Measurements from ENCODE around the gene CACNA1H.

CACNA1H gene

DNA sequence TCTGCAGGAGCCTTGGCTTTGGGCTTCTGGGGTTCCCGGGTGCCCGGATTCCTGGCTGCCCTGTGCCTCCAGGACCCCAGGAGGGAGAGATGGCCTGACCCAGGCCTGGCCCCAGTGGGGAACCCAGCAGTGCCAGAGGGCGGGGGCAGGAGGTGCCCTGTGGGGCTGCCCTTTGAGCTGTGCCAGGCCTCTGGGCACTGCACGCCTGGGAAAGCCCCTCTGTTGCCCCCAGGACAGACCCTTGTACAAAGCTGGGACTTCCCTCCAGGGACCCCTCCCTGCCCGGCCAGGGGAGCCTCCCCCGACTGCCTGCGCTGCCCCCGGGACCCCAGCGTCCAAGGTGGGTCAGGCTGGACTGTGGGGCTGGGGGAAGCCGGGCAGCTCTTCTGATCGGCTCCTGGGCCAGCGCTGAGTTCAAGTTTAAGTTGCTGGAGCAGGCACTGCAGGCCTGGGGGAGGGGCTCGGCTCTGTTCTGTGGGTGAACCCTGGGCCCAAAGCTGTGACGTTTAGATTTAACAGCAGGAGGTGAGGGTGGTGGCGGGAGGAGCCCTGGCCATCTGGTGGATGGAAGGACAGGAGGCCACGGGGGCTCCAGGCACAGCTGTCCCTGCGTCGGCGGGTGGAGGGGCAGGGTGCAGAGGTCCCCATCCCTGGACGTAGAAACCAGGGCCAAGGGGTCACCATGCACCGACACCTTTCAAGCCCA, 29.2 kb upstream of the CACNA1H start:
- no peak for DNase-seq

DNA sequence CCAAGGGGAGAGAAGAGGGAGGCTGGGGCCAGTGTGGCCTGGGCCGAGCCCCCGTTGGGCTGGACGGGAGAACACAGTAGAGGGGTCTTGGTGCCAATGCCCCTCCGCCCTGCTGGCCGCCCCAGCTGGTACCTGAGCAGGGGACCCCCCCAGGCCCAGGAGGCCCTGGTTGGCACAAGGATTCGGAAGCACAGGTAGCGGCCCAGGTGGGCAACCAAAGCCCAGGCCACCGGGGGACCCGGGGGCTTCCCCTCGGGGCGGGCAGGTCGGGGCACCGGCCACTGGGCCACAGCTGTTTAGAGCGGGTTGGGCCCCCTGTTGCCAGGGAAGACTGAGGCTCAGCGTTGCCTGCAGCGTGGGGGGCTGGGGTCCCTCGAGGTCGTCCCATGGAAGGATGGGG, 28.6 kb upstream of the CACNA1H start:
- no peak for DNase-seq

DNA sequence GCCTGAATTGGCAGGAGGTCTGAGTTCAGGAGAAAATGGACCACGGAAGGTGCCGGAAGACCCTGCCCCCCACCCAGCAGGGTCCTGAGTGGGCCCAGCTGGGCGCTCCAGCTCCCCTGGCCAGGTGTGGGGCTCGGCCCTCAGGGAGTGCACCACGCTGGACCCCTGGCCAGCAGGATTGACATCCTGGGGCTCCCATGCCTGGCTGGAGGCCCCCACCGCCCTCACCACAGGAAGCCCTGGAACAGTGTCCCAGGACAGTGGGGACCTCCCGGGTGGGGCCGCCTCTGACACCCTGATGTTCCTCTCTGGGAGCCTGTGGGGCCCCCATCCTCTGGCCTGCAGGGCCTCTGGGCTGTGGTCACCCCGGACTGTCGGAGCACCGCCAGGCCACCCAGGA, 28.1 kb upstream of the CACNA1H start:
- no peak for DNase-seq

GRCh38 chr16:1125471-1125870, 27.4 kb upstream of the CACNA1H start:
- peak; percentile 31 for DNase-seq

GRCh38 chr16:1126044-1126443, 26.9 kb upstream of the CACNA1H start:
- no peak for DNase-seq

DNA sequence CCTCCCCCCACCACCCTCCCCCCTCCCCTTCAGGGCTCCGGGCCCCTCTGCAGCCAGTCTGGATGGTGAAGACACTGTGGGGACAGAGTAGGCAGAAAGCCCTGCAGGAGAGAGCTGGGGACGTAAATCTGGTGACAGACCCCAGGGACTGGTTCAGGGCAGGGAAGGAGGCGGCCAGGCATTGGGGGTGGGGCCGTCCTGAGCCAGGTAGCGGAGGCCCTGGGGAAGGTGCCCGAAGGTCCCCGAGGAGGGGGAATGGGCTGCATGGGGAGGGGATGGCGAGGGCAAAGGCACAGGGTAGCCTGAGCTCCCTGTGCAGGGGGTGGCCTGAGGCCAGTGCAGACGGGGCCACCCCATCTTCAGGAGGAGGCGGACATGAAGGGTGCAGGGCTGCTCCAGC, 26.3 kb upstream of the CACNA1H start:
- DNase-seq = no peak

DNA sequence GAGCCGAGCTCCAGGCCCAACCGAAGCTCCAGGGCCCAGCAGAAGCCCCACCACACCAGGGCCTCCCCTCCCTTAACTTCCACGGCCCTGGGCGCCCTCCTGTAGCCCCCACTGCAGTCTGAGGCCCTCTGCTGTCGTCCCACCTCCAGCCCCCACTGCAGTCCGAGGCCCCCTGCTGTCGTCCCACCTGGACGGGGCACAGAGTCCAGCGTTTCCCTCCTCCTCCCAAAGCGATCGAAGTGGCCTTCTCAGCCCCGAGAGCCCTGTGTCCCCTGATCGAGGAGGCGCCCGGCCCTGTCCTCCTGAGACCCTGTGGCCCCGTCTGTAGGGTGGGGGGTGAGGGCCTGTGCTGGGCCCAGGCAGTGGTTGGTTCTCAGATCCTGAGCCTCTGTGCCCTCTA, 25.8 kb upstream of the CACNA1H start:
- DNase-seq = no peak

DNA sequence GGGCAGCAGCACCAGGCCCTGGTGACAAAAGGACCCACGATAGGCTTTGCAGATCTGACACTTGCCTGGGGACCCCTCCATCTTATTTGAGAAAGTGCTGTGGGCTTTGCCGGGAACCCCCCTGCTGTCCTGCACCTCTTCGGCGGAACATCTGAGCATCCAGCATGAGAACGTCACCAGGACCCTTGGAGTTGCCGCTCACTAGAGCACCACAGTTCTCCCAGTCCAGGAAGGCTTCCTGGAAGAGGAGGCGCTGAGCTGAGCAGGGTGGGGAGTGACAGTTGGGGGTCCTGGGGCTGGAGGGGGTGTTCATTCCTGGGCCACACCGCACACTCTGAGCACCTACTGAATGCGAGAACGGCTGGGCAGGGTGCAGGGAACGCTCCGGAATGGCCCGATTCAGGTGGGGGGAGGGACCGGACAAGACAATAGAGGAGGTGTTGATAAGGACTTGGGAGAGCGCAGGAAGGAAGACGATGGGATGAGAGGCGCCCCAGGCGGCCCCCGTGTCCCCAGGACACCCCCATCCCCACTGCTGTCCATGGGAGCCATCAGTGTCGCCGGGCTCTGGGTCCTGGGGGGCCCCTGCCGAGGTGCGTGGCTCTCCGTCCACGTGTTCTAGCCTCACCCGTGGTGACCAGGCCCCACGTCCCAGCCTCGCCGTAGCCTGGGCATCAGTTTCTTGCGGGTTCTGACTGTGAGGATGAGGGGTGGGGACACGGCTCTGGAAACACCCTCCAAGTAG, 24.8 kb upstream of the CACNA1H start:
- DNase-seq = no peak

DNA sequence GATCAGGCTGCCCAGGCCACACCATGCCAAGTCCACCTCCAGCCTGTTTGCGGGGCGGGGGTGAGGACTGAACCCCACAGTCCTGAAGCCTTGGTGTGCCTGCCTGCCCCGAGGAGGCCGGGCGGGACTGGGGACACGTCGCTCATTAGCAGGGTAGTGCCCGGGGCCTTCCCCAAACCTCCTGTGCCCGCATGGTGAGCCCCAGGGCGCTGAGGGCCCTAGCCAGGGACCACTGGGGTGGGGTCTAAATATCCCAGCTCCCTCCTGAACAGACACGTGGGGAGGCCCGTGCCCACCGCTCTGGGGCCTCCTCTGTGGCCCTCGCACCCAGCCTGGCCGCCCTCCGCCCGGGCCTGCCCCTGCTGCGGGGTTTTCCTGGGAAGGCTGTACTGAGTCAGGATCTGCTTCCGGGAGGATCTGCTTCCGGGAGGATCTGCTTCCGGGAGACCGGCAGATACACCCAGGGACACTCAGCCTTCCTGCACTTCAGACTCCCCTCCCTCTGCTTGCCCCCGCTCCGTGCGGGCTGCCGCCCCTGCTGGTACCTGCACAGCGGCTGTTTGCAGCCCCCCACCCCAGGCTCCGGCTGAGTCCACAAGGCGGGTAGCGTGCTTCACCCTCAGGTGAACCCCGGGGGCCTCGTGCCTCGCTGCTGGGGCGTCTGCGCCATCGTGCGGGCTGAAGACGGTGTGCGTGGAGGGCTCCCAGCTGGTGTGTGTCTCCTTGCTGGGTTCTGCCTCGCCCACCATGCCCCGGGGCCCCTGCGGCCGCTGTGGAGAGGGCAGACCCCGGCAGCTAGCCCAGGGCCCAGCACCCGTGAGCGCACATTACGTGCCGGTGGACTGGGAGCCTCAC, 23.6 kb upstream of the CACNA1H start:
- DNase-seq = no peak

DNA sequence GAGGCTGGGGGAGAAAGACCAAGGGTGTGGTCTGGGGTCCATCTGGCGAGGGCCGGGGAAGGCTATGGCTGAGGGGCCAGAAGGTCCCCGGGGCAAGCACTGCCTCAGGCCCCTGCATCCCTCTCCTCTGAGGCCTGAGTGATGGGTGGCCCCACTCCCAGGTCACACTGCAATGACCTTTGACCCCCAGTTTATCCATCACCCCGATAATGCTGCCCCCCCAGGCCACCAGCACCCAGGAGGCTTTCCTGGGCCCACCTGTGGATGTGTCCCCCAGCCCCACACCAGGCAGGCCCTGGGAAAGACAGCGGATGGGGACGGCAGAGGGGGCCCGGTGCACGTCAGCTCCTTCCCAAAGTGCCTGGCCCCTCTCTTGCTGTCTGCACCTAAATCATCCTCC, 22.5 kb upstream of the CACNA1H start:
- no peak for DNase-seq

GRCh38 chr16:1131378-1131994, 21.4 kb upstream of the CACNA1H start:
- DNase-seq = no peak

GRCh38 chr16:1132431-1132830, 20.5 kb upstream of the CACNA1H start:
- DNase-seq = no peak

DNA sequence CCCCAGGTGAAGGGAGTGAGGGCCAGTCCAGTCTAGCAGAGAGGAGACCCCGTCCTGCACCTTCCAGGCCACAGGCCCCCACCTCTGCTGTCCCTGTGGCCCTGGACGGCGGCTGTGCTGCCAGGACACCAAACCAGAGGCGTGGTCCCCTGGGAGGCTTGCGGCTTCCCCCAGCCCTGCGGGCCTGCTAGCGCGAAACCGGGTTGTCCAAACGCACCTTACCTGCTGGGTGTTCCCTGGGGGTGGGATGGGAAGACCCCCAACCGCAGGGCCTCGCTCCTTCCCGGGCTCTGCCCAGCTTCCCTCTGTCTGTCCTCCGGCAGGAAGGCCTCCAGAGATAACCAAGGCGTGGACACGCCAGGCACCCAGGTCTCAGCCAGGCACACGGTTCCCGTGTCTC, 19.6 kb upstream of the CACNA1H start:
- DNase-seq = no peak

DNA sequence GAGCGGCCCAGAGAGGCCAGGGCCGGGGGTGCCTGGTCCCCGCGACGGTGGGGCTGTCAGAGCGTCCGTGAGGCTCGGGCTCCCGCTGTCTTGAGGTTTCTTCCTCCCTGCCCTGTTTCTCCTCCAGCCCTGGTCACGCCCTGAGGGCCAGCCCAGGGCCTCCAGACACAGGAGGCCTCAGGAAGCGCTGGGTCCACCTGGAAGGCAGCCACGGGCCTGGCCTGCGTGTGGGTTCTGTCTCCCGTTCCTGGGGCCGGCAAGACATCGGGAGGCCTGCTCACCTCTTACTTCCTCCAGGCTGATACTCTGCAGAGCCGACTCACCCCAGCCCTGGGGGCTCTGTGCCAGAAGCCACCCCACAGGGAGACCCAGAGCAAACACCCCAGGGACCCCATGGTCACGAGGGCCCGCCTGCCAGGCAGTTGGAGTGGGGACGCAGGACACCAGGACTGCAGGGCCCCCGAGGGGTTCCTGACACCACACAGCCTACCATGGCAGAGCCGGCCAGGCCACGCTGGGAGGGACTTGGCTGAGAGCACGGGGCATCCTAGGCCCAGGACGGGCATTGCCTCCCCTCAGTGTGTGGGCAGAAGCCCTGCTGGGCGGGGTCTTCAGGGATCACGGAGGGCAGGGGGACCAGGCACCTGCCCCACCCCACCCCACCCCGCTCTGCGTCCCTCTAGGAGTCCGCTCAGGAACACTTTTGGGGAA, 18.9 kb upstream of the CACNA1H start:
- no peak for DNase-seq

GRCh38 chr16:1134776-1135458, 18.0 kb upstream of the CACNA1H start:
- DNase-seq = no peak

- DNase-seq = no peak
Measured at GRCh38 chr16:1135459-1135825, 17.5 kb upstream of the CACNA1H start.

GRCh38 chr16:1137604-1138003, 15.3 kb upstream of the CACNA1H start:
- no peak for DNase-seq

GRCh38 chr16:1140582-1141162, 12.2 kb upstream of the CACNA1H start:
- no peak for DNase-seq

DNA sequence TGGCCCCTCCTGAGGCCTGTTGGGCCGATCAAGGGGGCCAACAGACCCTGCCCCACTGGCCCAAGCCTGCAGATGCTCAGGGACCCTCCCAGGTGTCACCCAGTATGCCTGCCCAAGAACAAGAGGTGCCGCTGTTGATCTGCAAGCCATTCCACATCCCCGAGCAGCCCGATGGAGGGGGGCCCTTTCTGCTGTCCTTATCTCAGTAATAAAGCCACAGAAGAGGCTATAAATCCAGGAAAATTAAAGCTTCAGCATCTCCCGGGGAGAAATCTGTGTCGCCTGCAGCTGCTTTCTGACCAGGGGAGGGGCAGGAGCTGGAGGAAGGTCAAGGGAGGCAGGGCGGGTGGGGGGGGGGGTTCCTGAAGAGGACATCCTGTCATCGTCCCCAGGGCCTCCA, 11.7 kb upstream of the CACNA1H start:
- DNase-seq = no peak

DNA sequence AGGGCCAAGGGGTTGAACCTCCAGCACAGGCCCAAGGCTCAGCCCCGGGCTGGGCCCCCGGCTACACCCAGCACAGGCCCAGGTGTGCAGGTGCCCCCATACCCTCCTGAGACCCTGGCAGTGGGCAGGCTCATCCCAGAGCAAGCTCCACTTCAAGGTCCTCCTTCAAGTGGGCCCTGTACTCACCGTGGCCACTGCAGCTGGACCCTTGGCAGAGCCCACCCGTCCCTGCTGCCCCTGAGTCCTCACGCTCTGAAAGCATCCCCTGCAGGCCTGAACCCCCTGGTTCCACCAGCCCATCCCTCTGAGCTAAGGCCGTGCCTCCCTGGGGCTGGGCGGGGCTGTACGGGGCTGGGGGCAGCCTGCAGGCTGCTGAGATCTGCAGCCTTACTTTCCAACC, 11.2 kb upstream of the CACNA1H start:
- DNase-seq = no peak

DNA sequence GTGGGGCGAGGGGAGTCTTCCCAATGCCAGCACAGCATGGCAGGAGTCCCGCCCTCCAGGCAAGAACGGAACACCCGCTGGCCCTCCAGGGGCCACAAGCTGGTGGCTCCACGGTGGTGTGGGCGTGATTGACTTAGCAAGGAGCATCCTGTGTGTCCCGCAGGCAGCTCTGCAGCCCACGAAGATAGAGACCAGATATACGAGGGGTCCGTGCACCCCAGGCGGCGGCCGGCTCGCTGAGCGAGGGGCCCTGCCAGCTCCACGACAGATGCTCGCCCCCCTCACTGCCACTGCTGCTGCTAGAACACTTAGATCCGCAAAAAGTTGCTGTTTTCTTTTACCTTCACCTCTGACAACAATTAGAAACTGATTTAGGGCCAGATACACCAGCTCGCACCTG, 10.0 kb upstream of the CACNA1H start:
- no peak for DNase-seq
